ENCODE results near the gene SDC4. TPM values are rescaled to one million over a fixed set of nuclear protein-coding genes. Genes with fewer than 3 reads are reported as not detected.

SDC4 gene
- total RNA-seq, 5 donors from 2014 or later (not counting 1 experiment from before 2014, with no cell fraction given) = 0.68 to 4.4 (median 3.5) TPM

DNA sequence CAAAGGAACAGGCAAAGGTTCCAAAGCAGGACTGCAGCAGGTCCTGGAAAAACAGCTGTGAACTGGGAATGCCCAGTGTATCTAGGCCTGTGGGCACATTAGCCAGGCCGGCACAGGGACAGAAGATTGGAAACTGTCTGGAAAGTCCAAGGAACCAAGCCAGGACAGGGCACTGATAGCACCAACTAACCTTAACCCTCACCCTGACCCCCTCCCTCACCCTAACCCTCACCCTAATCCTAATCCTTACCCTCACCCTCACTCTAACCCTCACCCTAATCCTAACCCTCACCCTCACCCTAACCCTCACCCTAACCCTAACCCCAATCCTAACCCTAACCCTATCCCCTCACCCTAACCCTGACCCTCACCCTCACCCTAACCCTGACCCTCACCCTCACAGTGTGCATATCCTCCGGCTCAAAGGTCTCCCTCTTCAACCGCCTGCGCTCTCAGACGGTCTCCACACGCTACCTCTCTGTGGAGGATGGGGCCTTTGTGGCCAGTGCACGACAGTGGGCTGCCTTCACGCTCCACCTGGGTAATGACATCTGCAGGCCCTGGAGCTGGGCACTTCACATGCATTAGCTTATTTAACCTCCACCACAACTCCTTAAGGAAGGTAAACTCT lies 35.0 kb downstream of the SDC4 start:
- H3K4me1 ChIP-seq (ENCODE audit: control insufficient read depth in 1 of 2, extremely low read depth in 1 of 2, insufficient read depth in 2 of 2, low read length in 2 of 2) = peaks cover 0 to 7% of the 10 kb centered on the region in 2 experiments
- POLR2A ChIA-PET = no interaction called here
- H3K27ac Mint-ChIP-seq = no peak overlapping the region
- no peak for ATAC-seq (replicated peaks in 1 of 4)
- 91% methylated on average over 6 of the region's 8 CpGs for WGBS (ENCODE audit: insufficient coverage)
- H3K4me3 Mint-ChIP-seq = no peak overlapping the region
- no peak for DNase-seq
- no peaks in the 10 kb centered on the region for H3K36me3 ChIP-seq (ENCODE audit: control insufficient read depth in 2 of 2, extremely low read depth in 1 of 2, insufficient read depth in 1 of 2, low read length in 1 of 2)
- H3K4me3 ChIP-seq (ENCODE audit: control insufficient read depth in 1 of 2, extremely low read depth in 1 of 2, low read length in 1 of 2) = no peak overlapping the region
- CTCF ChIA-PET = interaction anchor here (0.7 to 1.1 kb wide), 3 partner anchors 27 to 458 kb away, joined by 3 to 4 read pairs (median 3); no protein-coding TSS in a partner anchor
- peaks cover 44 to 68% of the 10 kb centered on the region in 2 donors for H3K27me3 Mint-ChIP-seq
- H3K4me1 Mint-ChIP-seq = peaks cover 6 to 23% (median 17%) of the 10 kb centered on the region in 3 donors
- no peaks in the 10 kb centered on the region for H3K36me3 Mint-ChIP-seq
- H3K27ac ChIP-seq (ENCODE audit: low read length) = no peak overlapping the region
- H3K27me3 ChIP-seq (replicated peaks in 1 of 2; ENCODE audit: control insufficient read depth in 2 of 2, extremely low read depth in 1 of 2, insufficient read depth in 2 of 2, low read length in 1 of 2) = peaks cover 4 to 72% of the 10 kb centered on the region in 2 experiments
- no peaks in the 10 kb centered on the region for H3K9me3 ChIP-seq
- no peaks in the 10 kb centered on the region for H3K9me3 Mint-ChIP-seq

DNA sequence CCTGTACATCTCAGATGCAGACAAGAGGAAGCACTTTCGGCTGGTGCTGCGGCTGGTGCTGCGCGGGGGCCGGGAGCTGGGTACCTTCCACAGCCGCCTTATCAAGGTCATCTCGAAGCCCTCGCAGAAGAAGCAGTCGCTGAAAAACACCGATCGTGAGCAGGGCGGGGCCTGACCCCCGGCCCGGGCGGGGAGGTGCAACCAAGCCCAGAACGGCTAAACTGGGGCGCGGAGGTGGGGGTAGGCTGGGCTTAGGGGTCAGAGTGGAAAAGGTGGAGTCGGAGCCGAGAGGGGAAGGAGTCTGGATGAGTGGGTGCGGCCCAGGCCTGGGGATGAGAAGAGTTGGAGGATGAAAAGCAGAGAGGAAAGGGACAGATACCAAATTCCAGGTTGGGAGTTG lies 36.0 kb downstream of the SDC4 start:
- Histone ChIP-seq H3K27ac (ENCODE audit: low read length) (no peak overlapping the region), H3K9me3 (no peaks in the 10 kb centered on the region), H3K4me1 (ENCODE audit: control insufficient read depth in 1 of 2, extremely low read depth in 1 of 2, insufficient read depth in 2 of 2, low read length in 2 of 2) (peaks cover 0 to 7% of the 10 kb centered on the region in 2 experiments), H3K36me3 (ENCODE audit: control insufficient read depth in 2 of 2, extremely low read depth in 1 of 2, insufficient read depth in 1 of 2, low read length in 1 of 2) (no peaks in the 10 kb centered on the region), H3K4me3 (ENCODE audit: control insufficient read depth in 1 of 2, extremely low read depth in 1 of 2, low read length in 1 of 2) (no peak overlapping the region), H3K27me3 (replicated peaks in 1 of 2; ENCODE audit: control insufficient read depth in 2 of 2, extremely low read depth in 1 of 2, insufficient read depth in 2 of 2, low read length in 1 of 2) (peaks cover 4 to 76% of the 10 kb centered on the region in 2 experiments)
- Mint-ChIP-seq H3K4me1 (peaks cover 6 to 21% (median 15%) of the 10 kb centered on the region in 3 donors), H3K36me3 (no peaks in the 10 kb centered on the region), H3K4me3 (peak overlapping the region in 1 of 3 donors; percentile 31), H3K27ac (no peak overlapping the region), H3K27me3 (peaks cover 43 to 72% of the 10 kb centered on the region in 2 donors), H3K9me3 (no peaks in the 10 kb centered on the region)
- ChIA-PET CTCF (interaction anchor here (0.7 to 1.4 kb wide), 3 partner anchors 18 to 459 kb away, joined by 3 to 4 read pairs (median 4); no protein-coding TSS in a partner anchor), POLR2A (no interaction called here)
- no peak for ATAC-seq (replicated peaks in 1 of 4)
- WGBS (ENCODE audit: insufficient coverage) = 53% methylated on average over 16 of the region's 21 CpGs
- DNase-seq = no peak

DNA sequence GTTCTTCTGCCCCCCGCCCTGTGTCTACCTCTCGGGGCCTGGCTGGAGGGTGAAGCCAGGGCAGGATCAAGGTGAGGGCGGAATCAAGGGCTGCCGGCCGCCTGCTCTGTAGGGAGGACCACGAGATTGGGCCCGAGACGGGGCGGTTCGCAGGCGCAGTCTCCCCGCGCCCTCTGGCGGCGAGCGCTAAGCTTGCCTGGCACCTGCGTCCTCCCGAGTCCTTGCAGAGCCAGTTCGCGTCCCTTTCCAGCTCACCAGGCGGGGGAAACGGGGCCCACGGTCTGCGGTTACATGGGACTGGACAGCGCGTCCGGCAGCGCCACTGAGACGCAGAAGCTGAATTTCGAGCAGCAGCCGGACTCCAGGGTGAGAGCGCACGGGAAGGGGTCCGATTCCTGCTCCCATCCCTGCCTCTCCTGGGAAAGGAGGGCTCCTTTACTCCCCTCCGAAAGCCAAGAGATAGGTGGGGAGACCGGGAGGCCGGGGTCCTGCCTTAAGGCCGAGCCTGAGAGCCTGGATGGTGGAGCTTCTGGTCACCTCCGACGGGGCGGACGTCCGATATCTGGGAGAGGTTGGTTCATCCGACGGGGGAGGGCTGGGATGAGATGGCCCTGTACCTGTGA lies 36.5 kb downstream of the SDC4 start:
- H3K27ac ChIP-seq (ENCODE audit: low read length) = no peak overlapping the region
- no peak overlapping the region for H3K4me3 Mint-ChIP-seq
- ChIA-PET CTCF (interaction anchor here in 1 of 2 donors (1.4 kb wide), 1 partner anchor 18 kb away, joined by 4 read pairs; no protein-coding TSS in a partner anchor), POLR2A (no interaction called here)
- H3K36me3 ChIP-seq (ENCODE audit: control insufficient read depth in 2 of 2, extremely low read depth in 1 of 2, insufficient read depth in 1 of 2, low read length in 1 of 2) = no peaks in the 10 kb centered on the region
- H3K27me3 ChIP-seq (replicated peaks in 1 of 2; ENCODE audit: control insufficient read depth in 2 of 2, extremely low read depth in 1 of 2, insufficient read depth in 2 of 2, low read length in 1 of 2) = peaks cover 4 to 79% of the 10 kb centered on the region in 2 experiments
- WGBS (ENCODE audit: insufficient coverage) = 24% methylated on average over 41 of the region's 45 CpGs
- H3K27me3 Mint-ChIP-seq = peaks cover 39 to 69% of the 10 kb centered on the region in 2 donors
- H3K4me3 ChIP-seq (ENCODE audit: control insufficient read depth in 1 of 2, extremely low read depth in 1 of 2, low read length in 1 of 2) = no peak overlapping the region
- DNase-seq = peak in 30 of 35 experiments; percentile 13 to 68 (median 40)
- H3K9me3 ChIP-seq = no peaks in the 10 kb centered on the region
- H3K9me3 Mint-ChIP-seq = no peaks in the 10 kb centered on the region
- ATAC-seq (replicated peaks in 1 of 4) = peak; percentile 57 to 77 (median 70)
- peaks cover 0 to 7% of the 10 kb centered on the region in 2 experiments for H3K4me1 ChIP-seq (ENCODE audit: control insufficient read depth in 1 of 2, extremely low read depth in 1 of 2, insufficient read depth in 2 of 2, low read length in 2 of 2)
- H3K4me1 Mint-ChIP-seq = peaks cover 6 to 17% (median 13%) of the 10 kb centered on the region in 3 donors
- H3K36me3 Mint-ChIP-seq = no peaks in the 10 kb centered on the region
- no peak overlapping the region for H3K27ac Mint-ChIP-seq

DNA sequence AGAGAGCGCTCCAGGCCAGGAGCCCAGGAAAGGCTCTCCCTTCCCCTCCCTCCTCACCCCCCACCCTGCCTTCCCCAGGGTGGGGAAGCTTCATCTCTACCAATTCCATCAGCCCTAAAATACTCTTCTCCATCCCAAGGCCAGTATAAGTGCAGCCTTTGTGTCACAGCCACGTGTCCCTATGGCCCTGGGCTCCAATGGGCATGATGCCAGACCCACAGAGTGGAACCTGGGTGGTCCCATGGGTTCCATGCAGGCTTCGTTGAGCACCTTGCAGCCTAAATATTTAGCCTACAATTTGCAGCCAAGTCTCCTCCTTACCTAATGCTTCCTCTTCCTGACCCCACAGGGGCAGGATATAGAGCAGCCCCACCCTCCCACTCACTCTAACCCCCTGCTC lies 39.1 kb downstream of the SDC4 start:
- Histone ChIP-seq H3K36me3 (ENCODE audit: control insufficient read depth in 2 of 2, extremely low read depth in 1 of 2, insufficient read depth in 1 of 2, low read length in 1 of 2) (no peaks in the 10 kb centered on the region), H3K9me3 (no peaks in the 10 kb centered on the region), H3K4me3 (ENCODE audit: control insufficient read depth in 1 of 2, extremely low read depth in 1 of 2, low read length in 1 of 2) (no peak overlapping the region), H3K4me1 (ENCODE audit: control insufficient read depth in 1 of 2, extremely low read depth in 1 of 2, insufficient read depth in 2 of 2, low read length in 2 of 2) (peaks cover 0 to 11% of the 10 kb centered on the region in 2 experiments), H3K27me3 (replicated peaks in 1 of 2; ENCODE audit: control insufficient read depth in 2 of 2, extremely low read depth in 1 of 2, insufficient read depth in 2 of 2, low read length in 1 of 2) (peaks cover 2 to 81% of the 10 kb centered on the region in 2 experiments), H3K27ac (ENCODE audit: low read length) (no peak overlapping the region)
- POLR2A ChIA-PET = no interaction called here
- no peak for ATAC-seq (replicated peaks in 1 of 4)
- Mint-ChIP-seq H3K4me1 (peaks cover 6 to 13% (median 12%) of the 10 kb centered on the region in 3 donors), H3K36me3 (no peaks in the 10 kb centered on the region), H3K4me3 (no peak overlapping the region), H3K27ac (no peak overlapping the region), H3K27me3 (peaks cover 39 to 71% of the 10 kb centered on the region in 2 donors), H3K9me3 (no peaks in the 10 kb centered on the region)
- WGBS (ENCODE audit: insufficient coverage) = 50% methylated on average over 2 of the region's 3 CpGs
- CTCF ChIA-PET = no interaction called here
- no peak for DNase-seq

DNA sequence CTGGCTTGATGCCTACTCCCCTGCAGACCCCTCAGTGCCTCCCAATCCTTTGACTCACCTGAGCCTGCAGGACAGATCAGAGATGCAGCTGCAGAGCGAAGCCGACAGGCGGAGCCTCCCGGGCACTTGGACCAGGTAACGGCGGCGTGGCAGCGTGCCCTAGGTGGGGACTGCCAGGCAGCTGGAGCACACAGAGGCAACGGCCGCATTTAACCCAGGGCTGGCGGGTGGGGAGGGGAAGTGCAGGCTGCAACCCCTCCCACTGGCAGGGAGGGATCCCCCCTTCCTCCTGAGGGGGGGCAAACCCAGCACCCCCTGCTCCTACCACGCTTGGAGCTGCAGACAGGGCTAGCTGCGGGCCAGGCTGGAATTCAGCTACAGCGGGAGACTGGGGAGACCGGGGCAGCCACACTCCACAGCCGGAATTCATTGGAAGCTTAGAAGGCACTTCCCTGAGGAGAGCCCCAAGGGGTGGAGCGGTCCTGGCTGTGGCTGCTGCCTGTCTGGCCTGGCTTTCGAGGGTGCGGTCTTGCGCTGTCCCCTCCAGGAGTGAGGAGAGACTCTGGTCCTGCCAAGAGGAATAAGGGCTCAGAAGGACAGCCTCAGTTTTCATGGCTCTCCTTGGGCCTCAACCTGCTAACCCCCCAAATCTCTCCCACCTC lies 40.0 kb downstream of the SDC4 start, which contains the start of gene MATN4:
TSS of gene MATN4 (minus strand) at position 183 of the 662 bp plus-strand sequence. CDS start 2,717 bp downstream, outside the sequence.
- H3K27ac Mint-ChIP-seq = no peak within 1 kb of the TSS
- no peaks in the 10 kb centered on the region for H3K36me3 ChIP-seq (ENCODE audit: control insufficient read depth in 2 of 2, extremely low read depth in 1 of 2, insufficient read depth in 1 of 2, low read length in 1 of 2)
- no peak within 1 kb of the TSS for H3K27ac ChIP-seq (ENCODE audit: low read length)
- H3K4me3 ChIP-seq (ENCODE audit: control insufficient read depth in 1 of 2, extremely low read depth in 1 of 2, low read length in 1 of 2) = no peak within 1 kb of the TSS
- no peaks in the 10 kb centered on the region for H3K36me3 Mint-ChIP-seq
- no peak within 1 kb of the TSS for H3K4me3 Mint-ChIP-seq
- peaks cover 39 to 71% of the 10 kb centered on the region in 2 donors for H3K27me3 Mint-ChIP-seq
- peaks cover 2 to 81% of the 10 kb centered on the region in 2 experiments for H3K27me3 ChIP-seq (replicated peaks in 1 of 2; ENCODE audit: control insufficient read depth in 2 of 2, extremely low read depth in 1 of 2, insufficient read depth in 2 of 2, low read length in 1 of 2)
- CTCF ChIA-PET = interaction anchor here in 1 of 2 donors (0.6 kb wide), 1 partner anchor 177 kb away, joined by 3 read pairs; no protein-coding TSS in a partner anchor
- DNase-seq (no peak), ATAC-seq (replicated peaks in 1 of 4) (no peak)
- 71% methylated on average over 15 of the region's 20 CpGs for WGBS (ENCODE audit: insufficient coverage)
- peaks cover 0 to 11% of the 10 kb centered on the region in 2 experiments for H3K4me1 ChIP-seq (ENCODE audit: control insufficient read depth in 1 of 2, extremely low read depth in 1 of 2, insufficient read depth in 2 of 2, low read length in 2 of 2)
- POLR2A ChIA-PET = no interaction called here
- H3K4me1 Mint-ChIP-seq = peaks cover 6 to 16% (median 12%) of the 10 kb centered on the region in 3 donors
- no peaks in the 10 kb centered on the region for H3K9me3 ChIP-seq
- H3K9me3 Mint-ChIP-seq = no peaks in the 10 kb centered on the region

DNA sequence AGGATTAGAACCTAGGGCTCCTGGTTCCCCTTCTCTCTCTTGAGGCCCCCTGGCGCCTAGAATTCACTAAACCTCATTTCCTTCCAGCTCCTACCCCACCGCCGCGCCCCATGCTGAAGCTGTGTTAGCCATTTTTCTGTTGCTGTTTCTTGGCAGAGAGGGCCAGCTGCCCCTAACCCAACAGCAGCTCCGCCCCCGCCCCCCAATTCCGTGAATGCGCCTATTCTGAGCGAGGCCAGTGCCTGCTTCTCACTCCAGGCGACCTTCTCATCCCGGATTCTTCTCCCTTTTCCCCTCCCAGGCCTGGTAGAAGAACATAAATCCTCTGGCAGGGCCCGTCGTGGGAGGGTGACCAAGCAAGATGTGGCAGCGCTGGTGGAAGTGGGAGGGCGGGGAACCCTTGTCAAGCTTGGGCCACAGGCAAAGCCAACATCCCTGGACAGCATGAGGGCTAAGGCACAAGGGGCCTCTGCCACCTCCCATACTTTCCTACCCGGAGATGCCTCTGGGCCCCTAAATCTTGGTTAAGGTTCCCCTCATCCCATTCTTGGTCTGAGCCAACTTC lies 41.1 kb downstream of the SDC4 start:
- WGBS (ENCODE audit: insufficient coverage) = 66% methylated on average over 10 of the region's 16 CpGs
- CTCF ChIA-PET = no interaction called here
- no peak overlapping the region for H3K27ac Mint-ChIP-seq
- DNase-seq (no peak), ATAC-seq (replicated peaks in 1 of 4) (no peak)
- no peaks in the 10 kb centered on the region for H3K9me3 Mint-ChIP-seq
- Histone ChIP-seq H3K4me1 (ENCODE audit: control insufficient read depth in 1 of 2, extremely low read depth in 1 of 2, insufficient read depth in 2 of 2, low read length in 2 of 2) (peaks cover 0 to 11% of the 10 kb centered on the region in 2 experiments), H3K27me3 (replicated peaks in 1 of 2; ENCODE audit: control insufficient read depth in 2 of 2, extremely low read depth in 1 of 2, insufficient read depth in 2 of 2, low read length in 1 of 2) (peaks cover 2 to 75% of the 10 kb centered on the region in 2 experiments), H3K27ac (ENCODE audit: low read length) (no peak overlapping the region), H3K9me3 (no peaks in the 10 kb centered on the region), H3K36me3 (ENCODE audit: control insufficient read depth in 2 of 2, extremely low read depth in 1 of 2, insufficient read depth in 1 of 2, low read length in 1 of 2) (no peaks in the 10 kb centered on the region), H3K4me3 (ENCODE audit: control insufficient read depth in 1 of 2, extremely low read depth in 1 of 2, low read length in 1 of 2) (no peak overlapping the region)
- peaks cover 6 to 14% (median 12%) of the 10 kb centered on the region in 3 donors for H3K4me1 Mint-ChIP-seq
- no peaks in the 10 kb centered on the region for H3K36me3 Mint-ChIP-seq
- peaks cover 46 to 76% of the 10 kb centered on the region in 2 donors for H3K27me3 Mint-ChIP-seq
- POLR2A ChIA-PET = no interaction called here
- no peak overlapping the region for H3K4me3 Mint-ChIP-seq

All from T-cell (primary cell).